GM12878 (cell line): ENCODE measurements around the gene GPR4.

ENCODE experiments used
- CTCF ChIP-seq, 3 experiments: IDR thresholded peaks in 2 of 3; conservative IDR thresholded peaks in 1 of 3; 2 replicates each; pipeline ENCODE4 v1.5.1; 2011; ENCODE audit warnings: low read depth in 3 of 3, low read length in 3 of 3, mild to moderate bottlenecking in 3 of 3, control low read depth in 2 of 3, moderate library complexity in 2 of 3, inconsistent platforms in 1 of 3, mixed read lengths in 1 of 3; ENCODE audit not compliant: control insufficient read depth in 2 of 3, insufficient read depth in 1 of 3; ENCODE audit errors: extremely low read depth in 1 of 3
- NFXL1 ChIP-seq: fragments of 450-650 bp; IDR thresholded peaks from 2 replicates; pipeline ENCODE4 v1.6.1; 2017; ENCODE audit warnings: antibody characterized with exemption, mild to moderate bottlenecking, borderline replicate concordance
- POU2F2 ChIP-seq: IDR thresholded peaks from 3 replicates; pipeline ENCODE4 v1.6.1; 2011; ENCODE audit warnings: low read depth, mild to moderate bottlenecking, low read length, borderline replicate concordance
- SIX5 ChIP-seq: IDR thresholded peaks from 2 replicates; pipeline ENCODE4 v1.6.1; 2011; ENCODE audit warnings: mild to moderate bottlenecking, low read depth, low read length, moderate library complexity; ENCODE audit not compliant: severe bottlenecking
- ZBTB11 ChIP-seq: fragments of 450-650 bp; formaldehyde crosslinking; IDR thresholded peaks from 2 replicates; pipeline ENCODE4 v1.5.0; 2022; ENCODE audit warnings: mild to moderate bottlenecking, missing genetic modification characterization
- ZNF592 ChIP-seq: fragments of 450-650 bp; IDR thresholded peaks from 2 replicates; pipeline ENCODE4 v1.6.1; 2017; ENCODE audit warnings: mild to moderate bottlenecking, moderate library complexity

GRCh38 chr19:45598267-45599001 lies 3.6 kb downstream of the GPR4 start:
- TF ChIP-seq ZNF592 (no peak), SIX5 (no peak), CTCF (IDR thresholded peaks at IDR 0.05 in 2 of 3, conservative IDR thresholded peaks at IDR 0.05 in 1 of 3; ENCODE audit: control insufficient read depth in 2 of 3, extremely low read depth in 1 of 3, insufficient read depth in 1 of 3, low read depth in 3 of 3, low read length in 3 of 3) (no peak), POU2F2 (no peak), ZBTB11 (no peak), NFXL1 (no peak)
